Suprapubic skin (tissue), 4 donors: ENCODE results near the gene PAEP. TPM values are rescaled to one million over a fixed set of nuclear protein-coding genes. Genes with fewer than 3 reads are reported as not detected.
A peak's percentile ranks its signal among the peaks of the same experiment; 100 is the strongest.
"Not testable (repeated sequence)": the region's sequence is repeated elsewhere in the genome, so short reads cannot be mapped to it uniquely, and the experiment has no call there.

Experiments
- DNase-seq, 2 donors: peaks; one replicate each; pipeline ENCODE4 v3.0.0-alpha.2; 2019; ENCODE audit warnings: low spot score in 2 of 2
- H3K27ac ChIP-seq: fragments of 200-600 bp; sonication (generic); one replicate; pipeline ENCODE4 v1.5.1; 2019
- H3K27me3 ChIP-seq: fragments of 200-600 bp; sonication (generic); one replicate; pipeline ENCODE4 v1.5.1; 2019
- H3K36me3 ChIP-seq: fragments of 200-600 bp; sonication (generic); one replicate; pipeline ENCODE4 v1.5.1; 2019
- H3K4me1 ChIP-seq: fragments of 200-600 bp; sonication (generic); one replicate; pipeline ENCODE4 v1.5.1; 2019
- H3K4me3 ChIP-seq: fragments of 200-600 bp; sonication (generic); one replicate; pipeline ENCODE4 v1.5.1; 2019; ENCODE audit warnings: mild to moderate bottlenecking
- H3K9me3 ChIP-seq: fragments of 200-600 bp; sonication (generic); one replicate; pipeline ENCODE4 v1.5.1; 2019
- CTCF ChIP-seq, 2 donors: fragments of 200-600 bp in 1 of 2; fragments of 450-650 bp in 1 of 2; sonication (generic) in 1 of 2; IDR thresholded peaks; one replicate each; pipeline ENCODE4 v1.5.1; 2016 to 2019; ENCODE audit warnings: antibody characterized with exemption in 2 of 2, mild to moderate bottlenecking in 1 of 2, moderate library complexity in 1 of 2
- EP300 ChIP-seq: sonication (generic); formaldehyde crosslinking; IDR thresholded peaks from one replicate; pipeline ENCODE4 v1.6.1; 2017; ENCODE audit warnings: antibody characterized with exemption
- POLR2A ChIP-seq, 2 donors: fragments of 450-650 bp; IDR thresholded peaks; one replicate each; pipeline ENCODE4 v1.6.1; 2017; ENCODE audit warnings: antibody characterized with exemption in 2 of 2, mild to moderate bottlenecking in 2 of 2, moderate library complexity in 2 of 2
- POLR2AphosphoS5 ChIP-seq, 3 donors: sonication (generic); formaldehyde crosslinking; IDR thresholded peaks; one replicate each; pipeline ENCODE4 v1.6.1; 2017; ENCODE audit warnings: antibody characterized with exemption in 3 of 3
- WGBS: methylation state at CpG from one replicate; pipeline ENCODE4 v1.1.5; 2018; 5-methylcytosine and 5-hydroxymethylcytosine counted together
- total RNA-seq, 4 donors: library from RNA; depleted of rRNA; stranded (reverse); fragments of >200 nt; gene quantifications; one replicate each; pipeline ENCODE4 v1.1.0, GENCODE V29; 2016

PAEP gene
- 1 to 10 TPM in 1 of 4 donors, not detected in 3; 5.6 TPM for total RNA-seq

GRCh38 chr9:135561391-135562234 lies at the start of gene PAEP:
Gene PAEP, plus strand, starts transcription at chr9:135561756.
- peak; percentile 40 to 70 for DNase-seq
- WGBS = 83% methylated on average over 1 of the region's 20 CpGs
- no peak within 1 kb of the TSS for H3K4me3 ChIP-seq
- no peaks in the 10 kb centered on the region for H3K9me3 ChIP-seq
- TF ChIP-seq CTCF (IDR thresholded peaks at IDR 0.05) (no peak), POLR2AphosphoS5 (IDR thresholded peaks at IDR 0.05) (no peak), POLR2A (IDR thresholded peaks at IDR 0.05) (no peak), EP300 (no peak)
- no peaks in the 10 kb centered on the region for H3K4me1 ChIP-seq
- no peak within 1 kb of the TSS for H3K27ac ChIP-seq
- no peaks in the 10 kb centered on the region for H3K36me3 ChIP-seq
- H3K27me3 ChIP-seq = peaks cover 41% of the 10 kb centered on the region

- Histone ChIP-seq H3K4me1 (no peaks in the 10 kb centered on the region), H3K27me3 (peaks cover 10% of the 10 kb centered on the region), H3K9me3 (no peaks in the 10 kb centered on the region), H3K27ac (no peak overlapping the region), H3K4me3 (no peak overlapping the region), H3K36me3 (no peaks in the 10 kb centered on the region)
- 80% methylated on average over 10 of the region's 10 CpGs for WGBS
- TF ChIP-seq EP300 (no peak), POLR2A (IDR thresholded peaks at IDR 0.05) (no peak), POLR2AphosphoS5 (IDR thresholded peaks at IDR 0.05) (no peak), CTCF (IDR thresholded peaks at IDR 0.05) (no peak)
- peak; percentile 8 to 37 for DNase-seq
These were observed 49.3 kb upstream of the PAEP start for GRCh38 chr9:135512241-135512603.

- 65% methylated on average over 7 of the region's 7 CpGs for WGBS
- Histone ChIP-seq H3K4me3 (no peak overlapping the region), H3K9me3 (no peaks in the 10 kb centered on the region), H3K36me3 (no peaks in the 10 kb centered on the region), H3K4me1 (no peaks in the 10 kb centered on the region), H3K27me3 (peaks cover 10% of the 10 kb centered on the region), H3K27ac (no peak overlapping the region)
- peak; percentile 50 to 61 for DNase-seq
- no peak for TF ChIP-seq POLR2AphosphoS5 (IDR thresholded peaks at IDR 0.05)
- no peak for TF ChIP-seq CTCF (IDR thresholded peaks at IDR 0.05)
- TF ChIP-seq EP300 = no peak
- no peak for TF ChIP-seq POLR2A (IDR thresholded peaks at IDR 0.05)
These were observed 48.7 kb upstream of the PAEP start for GRCh38 chr9:135512904-135513303.

GRCh38 chr9:135513351-135513846 lies 48.2 kb upstream of the PAEP start:
- H3K27ac ChIP-seq = no peak overlapping the region
- peak; percentile 37 to 67 for DNase-seq
- no peaks in the 10 kb centered on the region for H3K4me1 ChIP-seq
- TF ChIP-seq EP300 (no peak), POLR2A (IDR thresholded peaks at IDR 0.05) (no peak), CTCF (IDR thresholded peaks at IDR 0.05) (no peak), POLR2AphosphoS5 (IDR thresholded peaks at IDR 0.05) (no peak)
- peaks cover 10% of the 10 kb centered on the region for H3K27me3 ChIP-seq
- 55% methylated on average over 5 of the region's 19 CpGs for WGBS
- H3K36me3 ChIP-seq = no peaks in the 10 kb centered on the region
- H3K4me3 ChIP-seq = no peak overlapping the region
- H3K9me3 ChIP-seq = no peaks in the 10 kb centered on the region

GRCh38 chr9:135513906-135514305 lies 47.6 kb upstream of the PAEP start:
- not testable (repeated sequence) for DNase-seq, H3K27ac ChIP-seq, H3K4me1 ChIP-seq, H3K9me3 ChIP-seq, H3K4me3 ChIP-seq, H3K36me3 ChIP-seq
- whole genome bisulfite sequencing = no CpG with 5 or more reads among the region's 9 CpGs
- peaks cover 13% of the 10 kb centered on the region for H3K27me3 ChIP-seq
